ENCODE measurements around the gene ATF2.
A peak's percentile ranks its signal among the peaks of the same experiment; 100 is the strongest.

DNA sequence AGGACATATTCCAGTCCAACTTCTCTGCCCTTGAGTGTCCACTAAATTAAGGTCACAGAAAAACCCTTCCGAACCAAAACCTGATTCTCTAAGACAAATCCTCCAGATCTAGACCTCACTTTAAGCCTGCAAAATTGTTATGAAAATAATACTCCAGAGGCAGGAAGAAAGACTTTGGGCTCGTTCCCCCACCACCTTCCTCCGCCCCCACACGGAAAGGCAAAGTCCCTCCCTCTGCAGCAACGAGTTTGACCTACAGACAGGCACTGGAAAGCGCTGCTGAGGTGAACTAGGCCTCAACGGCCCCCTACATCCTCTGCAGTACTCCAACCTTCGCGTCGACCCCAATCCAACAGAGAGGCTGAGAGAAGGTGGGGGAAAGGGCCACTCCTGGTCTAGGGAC, 12.7 kb upstream of the ATF2 start:
- TF ChIP-seq YY1 (IDR thresholded peaks at IDR 0.05; ENCODE audit: low read depth, low read length) (no peak), CHD2 (IDR thresholded peaks at IDR 0.05; ENCODE audit: low read length) (no peak), POLR2A (IDR thresholded peaks at IDR 0.05; ENCODE audit: control extremely low read depth in 1 of 2, low read depth in 2 of 2, low read length in 2 of 2) (no peak), GABPA (IDR thresholded peaks at IDR 0.05; ENCODE audit: borderline replicate concordance, insufficient read depth, low read length) (no peak), EGR1 (IDR thresholded peaks at IDR 0.05; ENCODE audit: borderline replicate concordance, low read depth, low read length) (peak; percentile 35; the same call in 1 of the 2 replicates)
- TF ChIP-seq, protein P1, sequence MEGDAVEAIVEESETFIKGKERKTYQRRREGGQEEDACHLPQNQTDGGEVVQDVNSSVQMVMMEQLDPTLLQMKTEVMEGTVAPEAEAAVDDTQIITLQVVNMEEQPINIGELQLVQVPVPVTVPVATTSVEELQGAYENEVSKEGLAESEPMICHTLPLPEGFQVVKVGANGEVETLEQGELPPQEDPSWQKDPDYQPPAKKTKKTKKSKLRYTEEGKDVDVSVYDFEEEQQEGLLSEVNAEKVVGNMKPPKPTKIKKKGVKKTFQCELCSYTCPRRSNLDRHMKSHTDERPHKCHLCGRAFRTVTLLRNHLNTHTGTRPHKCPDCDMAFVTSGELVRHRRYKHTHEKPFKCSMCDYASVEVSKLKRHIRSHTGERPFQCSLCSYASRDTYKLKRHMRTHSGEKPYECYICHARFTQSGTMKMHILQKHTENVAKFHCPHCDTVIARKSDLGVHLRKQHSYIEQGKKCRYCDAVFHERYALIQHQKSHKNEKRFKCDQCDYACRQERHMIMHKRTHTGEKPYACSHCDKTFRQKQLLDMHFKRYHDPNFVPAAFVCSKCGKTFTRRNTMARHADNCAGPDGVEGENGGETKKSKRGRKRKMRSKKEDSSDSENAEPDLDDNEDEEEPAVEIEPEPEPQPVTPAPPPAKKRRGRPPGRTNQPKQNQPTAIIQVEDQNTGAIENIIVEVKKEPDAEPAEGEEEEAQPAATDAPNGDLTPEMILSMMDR (IDR thresholded peaks at IDR 0.05; ENCODE audit: control extremely low read depth in 1 of 3, insufficient read depth in 1 of 3, low read depth in 1 of 3, low read length in 3 of 3) = no peak
- TF ChIP-seq, protein P2, sequence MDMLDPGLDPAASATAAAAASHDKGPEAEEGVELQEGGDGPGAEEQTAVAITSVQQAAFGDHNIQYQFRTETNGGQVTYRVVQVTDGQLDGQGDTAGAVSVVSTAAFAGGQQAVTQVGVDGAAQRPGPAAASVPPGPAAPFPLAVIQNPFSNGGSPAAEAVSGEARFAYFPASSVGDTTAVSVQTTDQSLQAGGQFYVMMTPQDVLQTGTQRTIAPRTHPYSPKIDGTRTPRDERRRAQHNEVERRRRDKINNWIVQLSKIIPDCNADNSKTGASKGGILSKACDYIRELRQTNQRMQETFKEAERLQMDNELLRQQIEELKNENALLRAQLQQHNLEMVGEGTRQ (IDR thresholded peaks at IDR 0.05; ENCODE audit: low read length) = no peak
